HG03060 (cell line): ENCODE measurements around the gene ANTXR1.

Source experiments
- ATAC-seq: cut with Tn5 transposase; IDR thresholded peaks from one replicate; pipeline ENCODE4 v1.9.1; 2021; ENCODE audit warnings: low read depth, moderate number of reproducible peaks; ENCODE audit not compliant: unreplicated experiment

The ANTXR1 gene

DNA sequence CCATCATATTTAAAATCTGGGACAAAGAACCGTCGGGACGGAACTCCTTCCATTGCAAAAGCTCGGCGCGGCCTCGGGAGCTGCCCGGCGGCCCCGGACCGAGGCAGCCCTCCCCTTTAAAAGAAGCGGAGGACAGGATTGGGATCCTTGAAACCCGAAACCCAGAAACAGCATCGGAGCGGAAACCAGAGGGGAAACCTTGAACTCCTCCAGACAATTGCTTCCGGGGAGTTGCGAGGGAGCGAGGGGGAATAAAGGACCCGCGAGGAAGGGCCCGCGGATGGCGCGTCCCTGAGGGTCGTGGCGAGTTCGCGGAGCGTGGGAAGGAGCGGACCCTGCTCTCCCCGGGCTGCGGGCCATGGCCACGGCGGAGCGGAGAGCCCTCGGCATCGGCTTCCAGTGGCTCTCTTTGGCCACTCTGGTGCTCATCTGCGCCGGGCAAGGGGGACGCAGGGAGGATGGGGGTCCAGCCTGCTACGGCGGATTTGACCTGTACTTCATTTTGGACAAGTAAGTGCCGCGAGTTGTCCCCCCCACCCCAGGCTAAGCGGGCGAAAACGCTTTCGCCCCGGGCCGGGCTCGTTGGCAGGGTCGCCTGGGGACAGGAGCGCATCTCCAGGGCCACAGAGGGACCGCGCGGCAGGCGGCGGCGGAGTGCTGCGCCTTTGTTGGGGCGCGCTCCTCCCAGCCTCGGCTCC is at the start of gene ANTXR1:
ANTXR1 (plus strand) TSS at position 38 of the 698 bp plus-strand sequence; CDS start at position 359, 321 bp downstream.
- no peak for ATAC-seq

DNA sequence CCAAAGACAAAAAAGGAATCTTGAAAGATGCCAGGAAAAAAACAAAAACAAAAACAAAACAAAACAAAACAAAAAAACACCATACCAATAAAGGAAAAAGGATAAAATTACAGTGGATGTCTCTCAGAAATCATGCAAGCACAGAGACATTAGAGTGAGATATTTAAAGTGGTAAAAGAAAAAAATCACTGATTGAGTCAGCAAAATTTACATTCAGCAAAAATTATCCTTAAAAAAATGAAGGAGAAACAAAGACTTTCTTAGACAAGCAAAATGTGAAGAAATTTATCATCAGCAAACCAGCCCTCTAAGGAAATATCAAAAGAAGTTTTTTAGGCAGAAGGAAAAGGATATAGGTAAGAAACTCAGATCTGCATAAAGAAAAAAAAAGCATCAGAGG is 48.7 kb upstream of the ANTXR1 start:
- ATAC-seq, result no peak

DNA sequence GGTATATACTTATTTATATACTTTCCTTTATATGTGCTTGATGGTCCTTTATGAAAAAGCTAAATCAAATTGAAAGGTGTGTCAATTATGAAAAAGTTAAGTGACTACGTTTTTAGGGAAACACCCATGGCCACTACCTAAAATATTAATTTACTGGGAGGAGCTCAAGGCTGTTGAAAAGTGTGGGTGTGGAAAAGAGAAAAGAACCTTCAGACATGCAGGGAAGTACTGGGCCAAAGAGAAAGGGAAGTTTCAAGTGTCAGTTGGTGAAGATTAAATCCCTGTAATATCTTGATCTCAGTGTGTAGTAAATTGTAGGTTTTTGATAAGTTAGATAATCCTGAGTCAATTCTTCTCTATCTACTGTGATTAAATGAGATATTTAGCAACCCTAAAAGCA is 44.8 kb upstream of the ANTXR1 start:
- no peak for ATAC-seq

DNA sequence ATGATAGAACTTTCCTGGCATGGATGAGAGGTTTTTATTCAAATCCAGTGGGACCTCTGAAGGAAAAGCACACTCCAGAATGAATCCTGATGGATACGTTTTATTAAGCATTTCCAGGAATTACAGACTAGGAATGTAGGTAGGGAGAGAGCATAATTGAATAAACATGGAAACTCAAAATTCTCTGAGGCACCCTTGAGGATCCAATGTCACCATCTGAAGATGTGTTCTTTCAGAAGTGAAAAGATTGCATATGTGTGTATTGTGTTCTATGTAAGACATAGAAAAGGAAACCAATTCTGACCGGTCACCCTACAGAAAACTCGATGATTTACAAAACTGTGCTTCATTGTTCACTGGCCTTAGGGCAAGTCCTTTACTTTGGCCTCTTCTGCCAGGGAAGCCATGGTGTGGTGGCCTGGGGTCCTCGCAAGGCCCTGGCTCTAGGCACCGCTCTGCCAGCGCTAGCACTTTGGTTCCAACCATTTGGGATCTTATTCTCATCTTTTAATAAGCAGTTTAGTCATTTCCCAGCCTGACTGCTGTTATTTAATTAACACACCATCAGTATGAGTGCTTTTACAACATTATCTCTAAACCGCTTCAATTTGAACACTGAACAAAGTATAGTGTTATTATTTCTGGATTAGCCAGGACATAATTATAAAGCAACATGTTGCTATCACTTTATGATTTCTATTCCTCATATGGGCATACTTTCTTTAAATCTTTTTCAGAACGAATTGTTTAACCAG is 43.1 kb upstream of the ANTXR1 start:
- no peak for ATAC-seq

DNA sequence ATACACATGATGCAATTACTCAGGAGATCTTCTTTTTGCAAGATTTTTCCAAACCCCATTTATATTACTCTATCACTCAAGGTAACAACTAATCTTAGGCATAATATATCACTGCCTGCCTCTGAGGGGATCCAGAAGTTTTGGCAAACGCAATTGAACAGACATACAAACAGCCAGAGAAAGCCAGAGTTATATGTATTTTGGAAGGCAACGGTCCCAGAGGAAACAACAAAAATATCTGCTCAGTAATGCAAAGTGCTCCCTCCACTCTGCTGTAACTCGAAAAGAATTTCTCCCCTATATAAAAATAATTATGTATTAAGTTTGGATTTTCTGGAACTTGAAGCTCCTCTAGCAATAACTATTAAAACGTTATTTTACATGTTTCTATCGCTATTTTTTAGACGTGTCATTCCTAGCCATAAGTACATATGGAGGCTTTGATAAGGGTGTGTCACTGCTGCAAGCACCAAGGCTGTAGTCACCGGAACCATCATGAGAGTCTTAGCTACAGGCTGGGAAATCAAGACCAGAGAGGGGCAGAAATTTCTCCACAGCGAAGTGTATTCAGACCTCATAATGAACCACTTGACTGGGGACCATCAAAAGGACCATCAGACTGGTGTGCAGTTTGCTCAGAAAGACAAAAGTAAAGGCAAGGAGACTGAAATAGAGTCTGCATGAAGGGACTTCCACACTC is 42.3 kb upstream of the ANTXR1 start:
- no peak for ATAC-seq

DNA sequence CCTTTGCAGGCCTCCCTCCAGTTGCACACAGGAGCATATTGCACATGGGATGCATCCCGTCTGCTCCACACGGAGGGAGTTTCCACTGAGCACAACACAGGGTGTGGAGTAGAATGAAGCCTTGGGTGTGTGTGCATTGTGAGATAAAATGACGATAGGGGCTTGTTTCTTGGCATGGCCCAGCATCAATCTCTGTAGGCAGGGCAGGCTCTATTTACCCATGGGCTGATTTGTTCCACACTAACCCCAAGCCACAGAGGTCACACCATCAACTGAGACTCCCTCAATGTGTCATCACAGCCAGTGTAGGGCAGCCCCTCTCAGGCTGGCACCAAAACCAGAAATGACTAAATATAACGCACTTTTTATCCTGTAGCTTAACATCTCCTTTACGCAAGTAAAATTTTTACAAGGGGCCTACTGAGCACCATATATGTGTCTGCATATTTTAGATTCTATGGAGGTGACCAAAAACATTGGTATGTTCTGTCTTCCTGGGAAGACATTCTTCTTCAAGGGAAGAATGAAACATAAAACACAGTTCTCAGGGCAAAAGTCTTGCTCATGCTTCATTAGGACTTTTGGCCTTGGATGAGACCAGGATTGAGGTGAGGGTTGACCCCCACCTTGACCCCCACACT is 41.3 kb upstream of the ANTXR1 start:
- ATAC-seq, result no peak

DNA sequence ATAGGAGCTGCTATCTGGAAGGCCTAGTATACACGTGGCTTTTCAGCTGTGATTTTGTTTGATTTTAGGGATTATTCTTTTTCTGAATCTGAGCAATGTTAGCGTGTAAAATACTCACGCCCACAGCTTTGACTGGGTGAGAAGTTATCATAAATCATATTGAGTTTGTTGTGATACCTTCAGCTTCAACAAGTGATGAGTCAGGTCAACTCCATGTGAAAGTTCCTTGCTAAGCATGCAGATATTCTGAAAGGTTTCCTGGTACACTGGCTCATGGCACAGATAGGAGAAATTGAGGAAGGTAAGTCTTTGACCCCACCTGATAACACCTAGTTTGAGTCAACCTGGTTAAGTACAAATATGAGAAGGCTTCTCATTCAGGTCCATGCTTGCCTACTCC is 38.7 kb upstream of the ANTXR1 start, which contains the start of gene GKN1:
GKN1 (plus strand) TSS at position 386 of the 400 bp plus-strand sequence. CDS start 42 bp downstream, outside the sequence.
- ATAC-seq, result no peak

DNA sequence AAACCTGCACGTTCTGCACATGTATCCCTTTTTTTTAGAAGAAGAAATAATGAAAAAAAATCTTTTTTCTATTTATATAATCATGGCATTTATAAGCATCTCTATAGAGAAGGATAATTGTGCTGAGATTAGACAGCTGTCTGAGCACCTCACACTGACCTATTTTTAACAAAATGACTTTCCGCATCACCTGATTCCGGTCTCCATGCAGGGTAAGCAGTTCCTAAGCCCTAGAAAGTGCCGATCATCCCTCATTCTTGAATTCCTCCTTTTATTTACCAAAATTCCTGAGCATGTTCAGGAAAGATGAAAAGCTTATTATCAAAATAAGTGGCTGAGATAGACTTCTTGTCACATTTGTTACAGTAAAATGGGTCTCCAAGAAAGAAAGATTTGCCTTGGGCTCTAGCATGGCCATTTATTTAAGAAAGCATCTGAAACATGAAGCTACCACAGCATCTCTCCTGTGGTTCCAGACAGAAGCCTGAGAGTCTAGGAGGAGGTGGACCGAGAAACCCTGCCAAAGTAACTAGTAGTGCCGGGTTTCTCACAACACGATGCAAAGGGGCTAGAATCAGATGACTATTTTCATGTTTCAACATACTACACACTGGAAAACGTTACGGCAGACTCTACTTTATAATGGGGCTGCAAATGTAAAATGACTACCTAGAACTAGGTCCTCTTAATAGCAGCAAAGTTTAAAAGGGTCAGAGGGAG is 37.9 kb upstream of the ANTXR1 start:
- ATAC-seq, result no peak

DNA sequence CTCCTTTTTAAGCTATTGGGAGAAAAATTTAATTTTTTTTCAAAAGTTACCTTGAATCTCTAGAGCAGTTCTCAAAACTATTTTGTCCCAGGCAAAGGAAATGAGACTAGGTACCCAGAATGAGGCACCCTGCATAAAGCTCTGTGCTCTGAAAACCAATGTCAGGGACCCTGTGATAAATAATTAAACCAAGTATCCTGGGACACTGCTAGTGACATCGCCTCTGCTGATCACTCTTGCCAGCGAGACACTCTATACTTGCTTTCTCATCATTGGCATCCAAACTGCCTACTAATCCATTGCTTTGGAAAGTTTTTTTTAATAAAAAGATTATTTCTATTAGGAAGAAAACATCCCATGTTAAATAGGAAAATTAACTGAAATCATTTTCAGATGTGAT is 37.1 kb upstream of the ANTXR1 start:
- no peak for ATAC-seq

DNA sequence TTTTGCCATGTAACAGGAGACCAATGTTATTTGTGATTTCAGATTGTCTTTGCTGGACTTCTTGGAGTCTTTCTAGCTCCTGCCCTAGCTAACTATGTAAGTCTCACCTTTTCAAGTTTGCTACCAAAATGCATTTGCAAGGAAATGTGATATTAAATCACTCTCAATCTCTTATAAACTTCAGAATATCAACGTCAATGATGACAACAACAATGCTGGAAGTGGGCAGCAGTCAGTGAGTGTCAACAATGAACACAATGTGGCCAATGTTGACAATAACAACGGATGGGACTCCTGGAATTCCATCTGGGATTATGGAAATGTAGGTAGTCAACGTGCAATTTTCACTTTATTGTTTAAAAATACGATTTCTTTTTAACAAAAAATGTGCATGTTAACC is 35.5 kb upstream of the ANTXR1 start:
- no peak for ATAC-seq

DNA sequence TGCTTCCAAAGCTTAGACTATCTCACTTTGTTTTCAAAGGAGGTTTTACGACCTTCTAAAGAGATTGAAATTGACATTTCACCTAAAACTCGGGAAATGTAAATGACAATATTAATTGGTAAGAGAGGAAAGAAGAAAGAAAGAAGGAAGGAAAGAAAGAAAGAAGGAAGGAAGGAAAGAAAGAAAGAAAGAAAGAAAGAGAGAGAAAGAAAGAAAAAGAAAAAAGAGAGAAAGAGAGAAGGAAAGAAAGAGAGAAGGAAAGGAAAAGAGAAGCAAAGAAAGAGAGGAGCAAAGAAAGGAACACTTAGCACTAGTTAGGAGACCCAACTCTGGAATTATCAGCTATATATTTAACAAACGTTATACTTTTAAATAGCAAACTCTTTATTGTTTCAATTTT is 34.9 kb upstream of the ANTXR1 start:
- no peak for ATAC-seq

DNA sequence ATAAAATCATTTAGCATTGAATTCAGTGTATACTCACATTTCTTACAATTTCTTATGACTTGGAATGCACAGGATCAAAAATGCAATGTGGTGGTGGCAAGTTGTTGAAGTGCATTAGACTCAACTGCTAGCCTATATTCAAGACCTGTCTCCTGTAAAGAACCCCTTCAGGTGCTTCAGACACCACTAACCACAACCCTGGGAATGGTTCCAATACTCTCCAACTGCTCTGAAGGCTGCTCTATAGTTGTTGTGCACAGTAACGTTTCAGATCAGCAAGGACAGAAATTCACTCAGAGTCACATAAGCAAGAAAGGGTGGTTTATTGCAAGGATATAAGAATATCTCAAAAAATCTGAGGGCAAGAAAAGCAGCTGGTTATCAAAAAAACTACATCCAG is 32.0 kb upstream of the ANTXR1 start:
- no peak for ATAC-seq

DNA sequence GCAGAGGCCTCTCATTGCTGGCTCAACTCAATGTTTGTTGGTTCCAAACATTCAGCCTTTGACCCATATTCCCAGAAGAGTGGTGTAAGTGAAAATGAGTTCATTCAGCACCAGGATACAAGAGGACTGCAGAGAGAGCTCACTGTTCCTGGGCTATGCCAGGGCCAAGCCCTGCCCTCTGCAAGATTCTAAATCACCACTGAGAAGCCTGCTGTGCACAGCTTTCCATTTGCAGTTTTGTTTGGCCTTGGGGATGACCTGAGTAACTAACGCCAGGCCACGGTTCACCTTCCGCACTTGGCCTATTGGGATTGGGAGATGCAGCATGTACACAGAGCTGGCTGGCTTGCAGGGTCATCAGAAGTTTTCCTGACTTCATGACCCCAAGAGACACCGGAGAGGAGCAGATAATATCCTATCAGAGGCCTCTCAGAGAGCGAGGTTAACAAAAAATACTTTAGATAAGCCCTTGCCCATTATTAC is 25.9 kb upstream of the ANTXR1 start:
- no peak for ATAC-seq

DNA sequence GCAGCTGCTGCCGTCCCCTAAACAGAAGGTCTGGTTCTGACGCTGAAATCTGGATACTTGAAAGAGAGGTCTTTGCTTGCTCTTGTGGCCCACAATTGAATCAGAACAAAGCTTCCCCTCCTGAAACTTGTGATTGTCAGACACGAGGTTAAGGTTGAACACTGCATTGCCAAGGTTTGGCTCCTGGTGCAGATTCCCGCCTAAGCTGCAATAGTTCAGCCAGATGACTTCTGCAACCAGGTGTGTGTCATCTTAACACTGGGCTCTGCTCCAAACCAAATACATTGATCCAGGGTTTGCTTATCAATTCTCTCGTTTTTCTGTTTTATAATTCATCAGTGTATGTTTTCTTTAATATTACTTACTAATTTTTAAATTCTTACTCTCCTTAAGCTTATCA is 23.9 kb upstream of the ANTXR1 start:
- no peak for ATAC-seq

DNA sequence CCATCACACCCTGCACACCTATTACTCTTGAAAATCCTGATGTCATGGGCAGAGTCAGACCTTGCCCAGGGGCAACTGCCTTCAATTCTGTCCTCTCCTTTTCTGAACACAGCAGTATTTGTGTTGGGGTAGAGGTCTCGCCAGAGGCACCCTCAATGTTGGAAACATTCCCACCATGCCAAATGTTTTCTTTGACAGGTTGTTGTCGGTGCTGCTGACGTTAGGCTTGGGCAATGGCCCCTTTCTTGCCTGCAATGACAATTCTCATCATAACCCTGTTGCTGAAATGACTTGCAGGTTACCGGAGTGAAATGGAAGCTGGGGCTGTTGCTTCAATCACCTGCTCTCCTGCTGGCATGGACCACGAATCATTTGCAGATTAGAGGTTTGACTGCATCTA is 20.6 kb upstream of the ANTXR1 start:
- no peak for ATAC-seq

DNA sequence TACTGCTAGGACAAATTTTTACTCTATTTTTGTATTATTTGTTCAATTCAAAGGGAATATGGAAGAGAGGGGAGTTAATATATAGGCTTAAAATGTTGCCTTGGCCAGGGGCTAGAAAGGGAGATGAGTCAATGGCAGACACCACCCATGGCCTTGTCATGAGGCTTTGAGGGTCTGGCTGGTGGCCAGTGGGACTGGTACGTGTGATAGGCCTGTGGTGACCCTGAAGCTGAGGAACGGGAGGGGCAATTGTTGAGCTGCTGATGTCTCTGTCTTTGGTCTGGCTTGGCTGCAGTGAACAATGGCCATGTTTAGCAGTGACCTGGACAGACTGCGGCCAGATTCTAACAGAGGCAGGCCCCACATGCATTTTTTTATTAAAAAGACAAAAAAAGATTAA is 20.0 kb upstream of the ANTXR1 start:
- ATAC-seq, result no peak

DNA sequence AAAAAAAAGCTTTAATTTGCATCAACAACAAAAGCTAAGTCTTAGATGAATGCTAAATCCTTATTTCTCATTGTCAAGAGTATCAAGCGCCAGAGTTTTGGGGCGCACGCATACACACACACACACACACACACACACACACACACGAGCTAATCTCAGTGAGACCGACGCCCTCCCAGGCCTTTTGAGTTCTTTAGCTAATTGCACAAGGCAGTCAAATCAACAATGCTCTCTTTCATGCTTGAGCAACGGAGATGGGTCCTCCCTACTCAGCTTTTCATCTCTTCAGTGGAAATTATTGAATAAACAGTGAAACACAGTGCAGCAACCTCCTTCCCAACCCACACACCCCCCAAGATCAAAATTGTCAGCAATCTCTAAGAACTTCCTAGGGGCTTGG is 19.3 kb upstream of the ANTXR1 start:
- no peak for ATAC-seq

DNA sequence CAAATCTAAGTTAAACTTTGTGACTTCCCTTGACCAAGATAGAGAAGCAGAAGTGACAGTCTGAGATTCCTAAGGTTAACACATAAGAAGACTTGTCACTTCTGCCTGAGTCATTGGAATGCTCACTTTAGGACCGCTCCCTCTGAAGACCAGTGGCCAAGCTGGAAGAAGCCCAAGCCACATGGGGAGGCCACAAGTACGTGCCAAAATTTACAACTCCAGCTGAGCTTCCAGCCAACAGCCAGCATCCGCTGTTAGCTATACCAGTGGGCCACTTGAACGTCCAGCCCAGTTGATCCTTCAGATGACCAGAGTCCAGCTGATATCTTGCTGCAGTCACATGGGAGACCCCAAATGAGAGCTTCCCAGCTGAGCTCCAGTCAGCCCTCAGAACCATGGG is 18.1 kb upstream of the ANTXR1 start:
- no peak for ATAC-seq

DNA sequence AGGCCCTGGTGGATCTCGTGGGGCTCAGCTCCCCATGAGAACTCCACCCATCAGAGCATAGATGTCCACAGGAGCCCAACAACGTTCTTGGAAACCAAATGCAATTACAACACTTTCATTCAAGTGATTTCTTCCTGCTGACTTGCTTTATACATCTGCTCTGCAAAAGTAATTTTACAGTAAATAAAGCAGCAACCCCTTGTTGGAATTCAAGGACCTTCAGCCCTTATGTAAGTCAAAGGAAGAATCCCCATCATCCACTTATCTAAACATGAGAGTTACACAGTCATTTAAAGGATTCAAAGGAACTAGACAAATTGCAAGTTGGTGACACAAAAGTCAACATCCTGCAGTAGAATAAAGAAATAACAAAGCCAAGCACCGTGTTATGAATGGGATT is 17.1 kb upstream of the ANTXR1 start:
- no peak for ATAC-seq

DNA sequence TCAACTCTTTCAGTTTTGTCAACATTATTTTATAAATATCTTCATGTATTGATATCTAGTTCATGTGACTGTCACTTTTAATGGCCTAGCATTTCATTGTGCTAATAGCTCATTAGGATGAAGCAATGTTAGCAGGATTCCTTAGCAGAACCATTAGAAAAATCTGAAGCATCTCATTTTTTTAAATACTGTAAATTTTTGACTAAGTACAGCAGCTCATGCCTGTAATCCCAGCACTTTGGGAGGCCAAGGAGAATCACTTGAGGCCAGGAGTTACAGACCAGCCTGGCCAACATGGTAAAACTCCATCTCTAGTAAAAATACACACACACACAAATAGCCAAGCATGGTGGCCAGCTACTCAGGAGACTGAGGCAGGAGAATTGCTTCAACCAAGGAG is 15.6 kb upstream of the ANTXR1 start:
- no peak for ATAC-seq
